Measurements from ENCODE around the gene SEC14L6.
"Not testable (repeated sequence)": the region's sequence is repeated elsewhere in the genome, so short reads cannot be mapped to it uniquely, and the experiment has no call there.

SEC14L6 gene

GRCh38 chr22:30566125-30566524 is 19.6 kb upstream of the SEC14L6 start:
- DNase-seq = no peak

- DNase-seq = no peak
These were observed 18.8 kb upstream of the SEC14L6 start for GRCh38 chr22:30565341-30565740.

- DNase-seq = no peak
These were observed 18.2 kb upstream of the SEC14L6 start for GRCh38 chr22:30564761-30565119.

DNA sequence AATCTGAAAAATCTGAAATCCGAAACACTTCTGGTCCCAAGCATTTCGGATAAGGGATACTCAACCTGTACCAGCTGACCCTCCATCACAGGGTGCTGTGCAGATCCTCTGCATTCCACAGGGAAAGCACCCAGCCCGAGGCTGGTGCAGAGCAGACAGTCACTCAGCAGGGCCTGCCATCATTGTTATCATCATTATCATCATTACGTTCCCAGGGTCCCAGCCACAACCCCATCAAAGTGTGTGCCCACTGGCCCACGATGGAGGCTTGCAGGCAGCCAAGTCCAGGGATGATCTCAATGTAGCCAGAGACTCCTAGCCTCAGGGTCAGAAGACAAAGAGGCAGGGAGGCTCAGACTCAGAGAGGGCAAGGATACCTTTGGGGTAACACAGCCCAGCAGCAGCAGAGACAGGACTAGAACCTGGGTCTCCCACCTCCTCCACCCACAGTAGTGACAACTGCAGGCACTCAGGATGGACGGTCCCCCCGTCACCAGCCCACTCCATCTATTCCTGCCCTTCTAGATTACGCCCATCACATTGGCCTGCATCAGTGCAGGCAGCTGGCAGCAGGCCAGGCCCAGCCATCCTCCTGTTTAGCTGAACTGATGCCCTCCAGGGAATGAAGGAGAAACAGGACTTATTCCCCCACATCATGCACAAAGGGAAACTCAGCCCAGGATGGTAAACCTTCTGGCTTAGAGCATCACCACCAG is 17.7 kb upstream of the SEC14L6 start:
- no peak for DNase-seq

- DNase-seq = no peak
These were observed 15.8 kb upstream of the SEC14L6 start for GRCh38 chr22:30562366-30562765.

DNA sequence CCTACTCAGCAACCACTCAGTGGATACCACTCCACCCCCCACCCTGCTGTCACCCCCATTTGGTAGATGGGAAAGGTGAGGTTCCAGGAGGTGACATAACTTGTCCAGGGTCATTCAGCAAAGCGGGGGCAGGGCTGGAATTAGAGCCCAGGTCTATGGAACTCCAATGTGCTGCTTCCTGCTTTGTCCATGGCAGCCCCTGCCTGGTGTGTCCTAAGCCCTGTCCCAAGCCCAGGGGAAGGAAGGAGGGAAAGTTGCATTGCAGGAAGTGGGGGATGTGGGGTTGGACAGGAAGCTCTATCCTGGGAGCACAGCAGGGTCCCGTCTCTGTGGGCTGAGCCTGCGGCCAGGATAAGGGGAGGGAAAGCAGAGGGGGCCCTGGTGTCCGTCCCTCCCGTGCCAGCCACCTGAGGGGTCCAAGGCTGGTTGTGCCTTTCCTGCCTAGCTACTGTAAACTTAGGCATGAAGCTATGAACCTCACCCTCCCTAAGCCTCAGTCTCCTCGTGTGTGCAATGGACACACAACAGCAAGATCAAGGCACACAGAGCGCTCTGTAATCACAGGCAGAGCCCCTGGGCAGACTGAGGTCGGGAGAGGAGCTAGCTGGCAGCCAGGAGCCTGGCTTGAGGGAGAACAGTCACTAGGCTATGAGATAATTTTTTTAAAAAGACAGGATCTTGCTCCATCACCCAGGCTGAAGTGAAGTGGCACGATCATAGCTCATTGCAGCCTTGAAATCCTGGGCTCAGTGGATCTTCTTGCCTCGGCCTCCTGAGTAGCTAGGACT is 15.1 kb upstream of the SEC14L6 start:
- DNase-seq = no peak

DNA sequence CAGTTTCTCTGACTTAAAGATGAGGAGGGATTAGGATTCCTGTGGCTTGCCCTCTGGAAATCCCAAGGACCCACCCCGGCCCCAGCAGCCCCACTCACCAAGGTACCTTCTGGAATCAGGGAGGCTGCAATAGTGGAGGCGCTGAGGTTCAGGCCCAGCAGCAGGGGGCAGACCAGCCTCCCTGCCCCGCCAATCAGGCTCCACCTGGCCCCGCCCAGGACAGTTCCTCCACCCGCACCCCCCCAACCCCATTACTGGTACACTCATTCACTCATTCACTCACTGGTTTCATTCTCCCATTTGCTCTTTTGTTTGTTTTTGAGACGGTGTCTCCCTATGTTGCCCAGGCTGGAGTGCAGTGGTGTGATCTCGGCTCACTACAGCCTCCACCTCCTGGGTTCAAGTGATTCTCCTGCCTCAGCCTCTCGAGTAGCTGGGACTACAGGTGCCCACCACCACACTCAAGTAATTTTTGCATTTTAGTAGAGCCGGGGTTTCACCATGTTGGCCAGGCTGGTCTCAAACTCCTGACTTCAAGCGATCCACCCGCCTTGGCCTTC is 14.2 kb upstream of the SEC14L6 start:
- not testable (repeated sequence) for DNase-seq

- DNase-seq = no peak
These were observed 13.3 kb upstream of the SEC14L6 start for GRCh38 chr22:30559889-30560288.

DNA sequence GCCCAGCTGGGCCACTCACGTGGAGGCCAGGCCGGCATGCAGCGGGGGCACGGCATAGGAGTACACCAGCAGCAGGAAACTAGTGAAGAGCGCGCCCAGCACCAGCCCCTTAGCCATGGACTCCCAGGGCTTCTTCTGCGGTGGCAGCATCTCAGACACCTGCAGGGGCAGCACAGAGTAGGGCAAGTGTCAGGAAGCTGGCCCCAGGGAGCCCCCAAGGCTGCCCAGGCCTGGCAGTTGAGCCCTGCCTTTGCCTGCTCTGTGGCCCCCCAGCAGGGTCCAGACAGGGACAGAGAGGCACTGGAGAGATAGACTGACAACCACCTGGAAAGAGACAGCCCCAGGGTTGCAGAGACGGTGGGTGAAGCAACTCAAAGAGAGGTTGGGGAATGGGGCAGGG is 10.7 kb upstream of the SEC14L6 start:
- no peak for DNase-seq

DNA sequence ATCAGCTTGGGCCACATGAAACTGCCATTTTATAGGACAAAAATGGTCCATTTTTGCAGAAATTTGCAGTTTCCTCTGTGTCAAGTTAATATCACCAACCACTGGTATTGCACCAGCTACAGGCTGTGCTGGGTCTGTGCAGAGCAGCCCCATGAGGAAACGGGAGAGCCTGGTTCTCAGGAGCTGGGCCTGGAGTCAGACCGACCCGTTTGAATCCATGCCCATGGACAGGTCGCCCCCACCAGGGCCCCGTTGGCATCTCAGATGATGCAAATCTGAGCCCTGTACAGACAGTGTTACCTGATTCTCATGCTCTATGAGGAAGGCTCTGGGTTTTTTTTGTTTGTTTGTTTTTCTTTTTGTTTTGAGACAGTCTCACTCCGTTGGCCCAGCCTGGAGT is 9.8 kb upstream of the SEC14L6 start:
- no peak for DNase-seq

DNA sequence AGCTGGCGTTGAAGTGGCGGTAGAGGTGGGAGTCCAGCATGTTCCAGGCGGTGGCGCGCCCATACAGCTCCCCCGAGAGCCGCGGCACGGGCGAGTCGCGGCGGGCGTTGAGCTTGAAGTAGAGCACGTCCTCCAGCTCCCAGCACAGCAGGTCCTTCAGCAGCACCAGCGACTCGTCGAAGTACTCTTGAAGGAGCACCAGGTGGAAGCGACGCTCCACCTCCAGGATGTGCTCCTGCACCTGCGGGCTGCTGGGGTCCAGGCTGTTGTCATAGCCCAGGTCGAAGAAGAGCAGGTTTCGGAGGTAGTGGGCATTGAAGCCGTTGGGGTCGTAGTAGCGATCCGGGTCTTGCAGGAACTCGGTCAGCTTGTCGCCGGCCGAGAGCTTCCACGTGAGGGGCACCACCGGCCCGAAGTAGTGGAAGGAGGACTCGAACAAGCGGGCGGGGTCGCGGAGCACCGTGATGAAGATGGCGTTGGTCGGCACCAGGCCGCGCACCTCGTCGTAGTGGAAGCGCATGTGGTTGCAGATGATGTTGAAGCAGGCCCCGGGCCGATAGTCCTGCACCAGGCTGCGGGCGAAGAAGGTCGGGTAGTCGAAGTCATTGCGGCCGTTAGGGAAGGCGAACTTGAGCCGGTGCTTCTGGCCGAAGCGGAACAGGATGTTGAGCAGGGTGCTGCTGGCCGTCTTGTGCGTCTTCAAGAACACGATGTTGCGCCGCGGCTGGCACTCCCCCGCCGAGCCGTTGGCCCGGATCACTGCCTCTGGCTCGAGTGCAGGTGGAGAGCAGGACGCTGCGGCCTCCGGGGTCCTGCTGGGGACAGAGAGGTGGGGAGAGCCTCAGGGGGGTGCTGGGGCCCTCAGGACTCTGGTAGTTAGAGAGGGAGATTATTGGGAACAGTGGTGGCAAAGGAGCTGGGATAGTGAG is 9.0 kb upstream of the SEC14L6 start:
- DNase-seq = no peak

DNA sequence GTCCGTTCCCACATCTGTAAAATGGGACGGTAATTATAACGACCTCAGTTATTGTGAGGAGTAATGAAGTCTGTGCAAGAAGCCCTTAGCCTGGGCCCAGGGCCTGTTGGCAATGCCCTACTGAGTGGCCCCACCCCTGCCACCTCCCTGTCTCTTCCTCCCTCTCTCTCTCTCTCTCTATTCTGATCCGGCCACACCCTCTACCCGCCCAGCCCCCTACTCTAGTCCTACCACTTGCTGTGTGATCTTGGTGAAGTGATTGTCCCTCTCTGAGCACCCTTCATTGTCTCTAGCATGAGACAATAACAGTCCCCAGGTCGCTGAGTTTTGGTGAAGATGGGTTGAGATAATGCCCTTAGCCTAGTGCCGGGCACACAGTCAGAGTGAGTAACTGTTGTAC is 7.4 kb upstream of the SEC14L6 start:
- DNase-seq = no peak

GRCh38 chr22:30552719-30553118 is 6.2 kb upstream of the SEC14L6 start:
- no peak for DNase-seq

- not testable (repeated sequence) for DNase-seq
These were observed 5.3 kb upstream of the SEC14L6 start for GRCh38 chr22:30551813-30552212.

- DNase-seq = no peak
These were observed 647 bp upstream of the SEC14L6 start for GRCh38 chr22:30547188-30547587.

DNA sequence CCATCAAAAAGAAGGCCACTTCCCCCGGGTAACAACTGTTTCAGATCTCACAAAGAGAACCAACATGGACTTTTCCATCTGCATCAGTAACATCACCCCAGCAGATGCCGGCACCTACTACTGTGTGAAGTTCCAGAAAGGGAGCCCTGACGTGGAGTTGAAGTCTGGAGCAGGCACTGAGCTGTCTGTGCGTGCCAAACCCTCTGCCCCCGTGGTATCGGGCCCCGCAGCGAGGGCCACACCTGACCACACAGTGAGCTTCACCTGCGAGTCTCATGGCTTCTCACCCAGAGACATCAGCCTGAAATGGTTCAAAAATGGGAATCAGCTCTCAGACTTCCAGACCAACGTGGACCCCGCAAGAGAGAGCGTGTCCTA is 3.7 kb downstream of the SEC14L6 start:
- DNase-seq = no peak

DNA sequence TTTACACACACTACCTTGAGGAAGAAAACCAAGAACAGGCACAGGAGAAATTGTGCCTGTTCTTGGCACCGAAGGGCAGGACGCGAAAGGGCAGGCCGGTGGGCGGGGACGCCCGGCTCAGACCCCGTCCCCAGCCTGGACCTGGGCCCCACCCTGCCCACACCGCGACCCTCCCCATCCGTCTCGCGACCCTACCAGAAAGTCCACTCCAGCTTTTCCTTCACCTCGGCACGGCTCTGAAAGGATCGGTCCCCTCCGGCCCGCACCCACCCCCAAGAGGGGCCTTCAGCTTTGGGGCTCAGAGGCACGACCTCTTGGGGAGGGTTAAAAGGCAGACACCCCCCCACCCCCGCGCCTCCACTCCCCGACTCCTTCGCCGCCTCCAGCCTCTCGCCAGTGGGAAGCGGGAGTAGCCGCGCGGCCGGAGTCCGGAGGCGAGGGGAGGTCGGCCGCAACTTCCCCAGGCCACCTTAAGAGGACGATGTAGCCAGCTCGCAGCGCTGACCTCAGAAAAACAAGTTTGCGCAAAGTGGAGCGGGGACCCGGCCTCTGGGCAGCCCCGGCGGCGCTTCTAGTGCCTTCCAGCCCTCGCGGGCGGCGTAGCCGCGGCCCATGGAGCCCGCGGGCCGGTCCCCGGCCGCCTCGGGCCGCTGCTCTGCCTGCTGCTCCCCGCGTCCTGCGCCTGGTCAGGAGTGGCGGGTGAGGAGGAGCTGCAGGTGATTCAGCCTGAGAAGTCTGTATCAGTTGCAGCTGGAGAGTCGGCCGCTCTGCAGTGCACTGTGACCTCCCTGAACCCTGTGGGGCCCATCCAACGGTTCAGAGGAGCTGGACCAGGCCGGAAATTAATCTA is 4.4 kb downstream of the SEC14L6 start:
- DNase-seq = no peak

DNA sequence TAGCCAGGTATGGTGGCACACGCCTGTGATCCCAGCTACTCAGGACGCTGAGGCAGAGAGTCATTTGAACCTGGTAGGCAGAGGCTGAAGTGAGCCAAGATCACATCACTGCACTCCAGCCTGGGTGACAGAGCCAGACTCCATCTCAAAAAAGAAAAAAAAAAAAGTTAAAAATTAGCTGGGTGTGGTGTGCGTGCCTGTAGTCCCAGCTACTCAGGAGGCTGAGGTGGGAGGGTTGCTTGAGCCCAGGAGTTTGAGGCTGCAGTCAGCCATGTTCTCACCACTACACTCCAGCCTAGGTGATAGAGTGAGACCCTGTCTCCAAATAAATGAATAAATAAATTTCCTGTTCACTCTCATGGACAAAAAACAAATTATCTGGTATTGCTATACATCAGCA is 5.0 kb downstream of the SEC14L6 start:
- not testable (repeated sequence) for DNase-seq

DNA sequence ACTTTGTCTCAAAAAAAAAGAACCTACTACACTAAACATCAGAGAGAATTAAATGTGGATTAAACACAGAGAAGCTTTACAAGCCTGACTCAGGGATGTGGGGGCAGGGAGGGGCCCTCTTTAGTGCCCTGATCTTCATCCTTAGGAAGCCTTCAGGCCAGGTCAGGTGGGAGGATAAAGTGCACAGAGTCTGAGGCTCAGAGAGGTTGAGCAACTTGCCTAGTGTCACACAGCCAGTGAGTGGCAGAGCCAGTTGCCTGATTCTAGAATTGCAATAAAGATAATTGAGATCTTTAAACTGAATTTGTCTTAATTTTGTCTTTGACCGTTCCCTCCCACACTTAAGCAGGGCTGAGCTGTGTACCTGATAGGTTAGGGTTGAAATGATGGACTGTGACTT is 7.2 kb downstream of the SEC14L6 start:
- no peak for DNase-seq

GRCh38 chr22:30538280-30538679 is 8.3 kb downstream of the SEC14L6 start:
- DNase-seq = no peak

DNA sequence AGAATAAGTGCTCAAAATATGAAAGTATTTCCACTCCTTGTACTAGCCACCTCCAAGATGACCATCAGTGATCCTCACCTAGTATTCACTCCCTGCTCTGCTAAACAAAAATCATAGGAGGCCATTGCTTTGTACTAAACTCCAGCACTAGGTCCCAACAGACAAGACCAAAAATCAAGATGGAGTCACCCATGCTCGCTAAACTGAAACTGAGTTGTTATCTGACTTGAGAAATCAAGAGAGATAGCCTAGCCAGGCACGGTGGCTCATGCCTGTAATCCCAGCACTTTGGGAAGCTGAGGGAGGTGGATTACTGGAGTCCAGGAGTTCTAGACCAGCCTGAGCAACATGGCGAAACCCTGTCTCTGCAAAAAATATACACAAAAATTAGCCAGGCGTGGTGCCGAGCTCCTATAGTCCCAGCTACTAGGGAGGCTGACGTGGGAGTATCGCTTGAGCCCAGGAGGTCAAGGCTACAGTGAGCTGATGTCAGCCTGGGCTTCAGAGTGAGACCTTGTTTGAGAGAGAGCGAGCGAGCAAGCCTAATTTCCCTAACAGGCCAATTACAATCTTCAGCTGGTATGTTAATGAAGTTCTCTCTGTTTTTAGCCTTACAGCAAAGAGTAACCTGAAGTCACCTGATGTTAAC is 9.3 kb downstream of the SEC14L6 start:
- DNase-seq = no peak

- DNase-seq = no peak
These were observed 11.4 kb downstream of the SEC14L6 start for GRCh38 chr22:30535182-30535581.
